SJSA1 (cell line): Measurements from ENCODE around the gene MYOF. TPM values are rescaled to one million over a fixed set of nuclear protein-coding genes. Genes with fewer than 3 reads are reported as not detected.
"Not testable (repeated sequence)": the region's sequence is repeated elsewhere in the genome, so short reads cannot be mapped to it uniquely, and the experiment has no call there.

Experiments used
- DNase-seq, 2 experiments: peaks; one replicate each; pipeline ENCODE4 v3.0.0-alpha.2; 2015 to 2020; ENCODE audit warnings: low spot score in 2 of 2, low read depth in 1 of 2
- H3K27ac ChIP-seq: fragments of 250-450 bp; sonication (Bioruptor Pico); 2 replicates; pipeline ENCODE4 v1.5.1; 2020; ENCODE audit warnings: mild to moderate bottlenecking, moderate library complexity
- H3K27me3 ChIP-seq: fragments of 250-450 bp; sonication (Bioruptor Pico); replicated peaks from 2 replicates; pipeline ENCODE4 v1.5.1; 2020; ENCODE audit warnings: mild to moderate bottlenecking, moderate library complexity
- H3K36me3 ChIP-seq: fragments of 250-450 bp; sonication (Bioruptor Pico); 2 replicates; pipeline ENCODE4 v1.5.1; 2020; ENCODE audit warnings: mild to moderate bottlenecking
- H3K4me1 ChIP-seq: fragments of 250-450 bp; sonication (Bioruptor Pico); replicated peaks from 2 replicates; pipeline ENCODE4 v1.6.1; 2021; ENCODE audit warnings: mild to moderate bottlenecking
- H3K4me3 ChIP-seq: fragments of 250-450 bp; sonication (Bioruptor Pico); 2 replicates; pipeline ENCODE4 v1.5.1; 2020; ENCODE audit warnings: mild to moderate bottlenecking
- H3K9me3 ChIP-seq: fragments of 250-450 bp; sonication (Bioruptor Pico); replicated peaks from 2 replicates; pipeline ENCODE4 v1.5.1; 2020; ENCODE audit warnings: mild to moderate bottlenecking
- total RNA-seq: library from RNA; depleted of rRNA; stranded (reverse); fragments of >200 nt; shearing (Covaris generic); gene quantifications from 2 replicates; pipeline ENCODE4 v1.2.3, GENCODE V29; 2014

The MYOF gene
- total RNA-seq, 1 experiment from 2014 or later, result 300 TPM

GRCh38 chr10:93313798-93314197 is 168.3 kb downstream of the MYOF start:
- Histone ChIP-seq H3K9me3 (no peaks in the 10 kb centered on the region; the same call in 1 of the 2 replicates), H3K4me3 (no peak overlapping the region), H3K4me1 (peaks cover 67% of the 10 kb centered on the region), H3K27me3 (no peaks in the 10 kb centered on the region), H3K36me3 (peaks cover 88% of the 10 kb centered on the region), H3K27ac (peak overlapping the region; percentile 94)
- DNase-seq, result peak in 1 of 2 experiments; percentile 61

- Histone ChIP-seq H3K4me1 (peaks cover 26% of the 10 kb centered on the region), H3K9me3 (no peaks in the 10 kb centered on the region), H3K36me3 (peaks cover 90% of the 10 kb centered on the region), H3K27ac (peak overlapping the region; percentile 38), H3K27me3 (no peaks in the 10 kb centered on the region), H3K4me3 (no peak overlapping the region)
- peak in 1 of 2 experiments; percentile 25 for DNase-seq
Observed at GRCh38 chr10:93309062-93309461, 173.1 kb downstream of the MYOF start.

DNA sequence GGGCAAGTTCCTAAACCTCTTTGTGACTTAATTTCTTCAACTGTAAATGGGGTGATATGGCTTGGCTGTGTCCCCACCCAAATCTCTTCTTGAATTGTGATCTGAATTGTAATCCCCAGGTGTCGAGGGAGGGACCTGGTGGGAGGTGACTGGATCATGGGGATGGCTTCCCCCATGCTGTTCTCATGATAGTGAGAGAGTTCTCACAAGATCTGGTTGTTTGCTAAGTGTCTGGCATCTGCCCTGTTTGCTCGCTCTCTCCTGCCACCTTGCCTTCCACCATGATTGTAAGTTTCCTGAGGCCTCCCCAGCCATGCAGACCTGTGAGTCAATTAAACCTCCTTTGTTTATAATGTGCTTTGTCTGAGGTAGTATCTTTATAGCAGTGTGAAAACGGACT is 177.0 kb downstream of the MYOF start:
- no peak for DNase-seq

DNA sequence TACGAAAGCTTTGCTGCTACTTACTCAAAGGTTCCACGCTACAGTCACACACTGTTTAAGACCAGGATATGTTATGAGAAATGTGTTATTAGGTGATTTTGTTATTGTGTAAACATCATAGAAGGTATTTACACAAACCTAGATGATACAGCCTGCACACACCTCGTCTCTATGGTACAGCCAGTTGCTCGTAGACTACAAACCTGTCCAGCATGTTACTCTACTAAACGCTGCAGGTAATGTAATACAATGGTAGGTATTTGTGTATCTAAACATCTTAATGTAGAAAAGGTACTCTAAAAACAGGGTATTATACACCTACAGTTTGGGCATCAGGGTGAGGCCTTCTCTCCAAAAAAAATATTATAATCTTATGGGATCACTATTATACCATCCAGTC is 181.2 kb downstream of the MYOF start:
- no peaks in the 10 kb centered on the region for H3K9me3 ChIP-seq
- no peak for DNase-seq
- no peak overlapping the region for H3K27ac ChIP-seq
- H3K4me1 ChIP-seq, result peaks cover 10% of the 10 kb centered on the region
- H3K27me3 ChIP-seq, result no peaks in the 10 kb centered on the region
- H3K36me3 ChIP-seq, result peaks cover 17% of the 10 kb centered on the region
- H3K4me3 ChIP-seq, result no peak overlapping the region

More for the DNA sequence above, 177.0 kb downstream of the MYOF start:
- Histone ChIP-seq H3K9me3 (no peaks in the 10 kb centered on the region), H3K4me1 (peaks cover 15% of the 10 kb centered on the region), H3K4me3 (no peak overlapping the region), H3K36me3 (peaks cover 55% of the 10 kb centered on the region), H3K27ac (no peak overlapping the region), H3K27me3 (no peaks in the 10 kb centered on the region)

DNA sequence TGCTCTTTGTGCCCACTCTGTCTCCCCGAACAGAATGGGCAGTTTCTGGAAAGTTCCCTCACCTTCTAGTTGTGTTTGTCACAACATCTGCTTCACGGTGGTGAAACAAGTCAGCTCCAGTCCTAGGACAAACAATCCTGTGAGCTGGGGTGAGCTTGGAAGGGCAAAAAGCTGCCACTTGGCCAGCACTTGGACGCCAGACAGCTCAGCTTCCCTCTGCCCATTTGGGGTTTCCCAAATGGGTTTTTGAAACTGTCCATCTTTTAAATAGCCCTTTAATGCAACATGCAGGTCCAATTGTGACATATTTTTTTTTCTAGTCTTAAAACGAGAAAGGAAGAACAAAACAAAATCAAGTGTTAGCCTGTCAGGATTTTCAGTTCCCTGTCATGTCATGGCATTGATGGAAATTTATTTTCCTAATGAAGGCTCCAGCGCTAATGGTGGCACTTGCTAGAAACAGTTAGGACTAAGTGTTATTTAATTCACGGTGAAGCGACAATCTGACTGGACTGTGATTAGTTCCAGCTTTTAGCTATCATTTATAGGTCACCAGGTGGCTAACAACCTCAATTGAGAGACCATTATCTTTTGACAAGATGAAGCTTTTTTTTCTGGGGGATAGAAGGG is 181.7 kb downstream of the MYOF start:
- Histone ChIP-seq H3K36me3 (peaks cover 11% of the 10 kb centered on the region), H3K9me3 (no peaks in the 10 kb centered on the region), H3K4me3 (no peak overlapping the region), H3K4me1 (peaks cover 10% of the 10 kb centered on the region), H3K27me3 (no peaks in the 10 kb centered on the region), H3K27ac (no peak overlapping the region)
- no peak for DNase-seq

- Histone ChIP-seq H3K27me3 (no peaks in the 10 kb centered on the region), H3K4me1 (peaks cover 10% of the 10 kb centered on the region), H3K4me3 (no peak overlapping the region), H3K36me3 (peaks cover 6% of the 10 kb centered on the region), H3K27ac (no peak overlapping the region), H3K9me3 (no peaks in the 10 kb centered on the region)
- no peak for DNase-seq
Observed at GRCh38 chr10:93299606-93300287, 182.4 kb downstream of the MYOF start.

DNA sequence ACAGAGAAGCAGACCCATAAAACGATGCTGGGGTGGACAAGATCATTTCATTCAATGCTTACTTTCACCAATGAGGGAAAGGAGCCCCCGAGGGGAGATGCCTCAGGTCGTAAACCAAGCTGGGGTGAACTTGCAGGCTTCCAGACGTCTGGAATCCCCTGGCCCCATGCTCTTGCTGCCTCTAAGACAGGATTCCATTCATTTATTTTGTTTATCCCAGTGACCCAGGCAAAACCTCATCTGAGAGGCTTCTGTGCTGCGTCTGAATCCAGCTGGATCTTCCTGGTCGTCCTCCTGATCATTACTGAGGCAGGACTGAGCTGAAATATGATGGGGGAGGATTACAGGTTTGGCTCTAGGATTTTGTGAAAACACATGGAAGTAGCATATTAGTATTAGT is 182.9 kb downstream of the MYOF start:
- no peaks in the 10 kb centered on the region for H3K27me3 ChIP-seq
- no peak overlapping the region for H3K4me3 ChIP-seq
- no peak for DNase-seq
- 0 out of 2 replicates have a peak, but pooled peaks cover under 1% of the 10 kb centered on the region for H3K36me3 ChIP-seq
- no peak overlapping the region for H3K27ac ChIP-seq
- peaks cover 10% of the 10 kb centered on the region for H3K4me1 ChIP-seq
- H3K9me3 ChIP-seq, result no peaks in the 10 kb centered on the region

- no peaks in the 10 kb centered on the region for H3K36me3 ChIP-seq
- no peak overlapping the region for H3K27ac ChIP-seq
- no peak for DNase-seq
- H3K4me3 ChIP-seq, result no peak overlapping the region
- peaks cover 14% of the 10 kb centered on the region for H3K4me1 ChIP-seq
- H3K27me3 ChIP-seq, result no peaks in the 10 kb centered on the region
- no peaks in the 10 kb centered on the region for H3K9me3 ChIP-seq
Observed at GRCh38 chr10:93296151-93296550, 186.0 kb downstream of the MYOF start.

DNA sequence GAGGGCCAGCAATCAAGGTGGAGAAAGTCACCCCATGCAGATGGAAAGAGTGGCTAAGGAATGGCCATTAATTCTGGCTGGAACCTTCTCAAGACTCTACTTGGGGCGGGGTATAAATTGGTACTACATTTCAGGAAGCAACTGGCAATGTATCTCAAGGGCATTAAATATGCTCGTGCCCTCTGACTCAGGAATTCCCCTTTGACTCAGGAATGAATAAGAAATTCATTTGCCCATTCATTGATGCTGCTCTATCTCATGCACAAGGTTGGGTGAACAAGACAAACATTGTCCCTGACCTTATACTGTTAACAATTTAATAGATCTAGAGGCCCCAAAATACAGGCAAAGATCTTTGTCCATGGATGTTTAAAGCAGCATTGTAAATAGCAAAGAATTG is 188.1 kb downstream of the MYOF start:
- Histone ChIP-seq H3K27me3 (no peaks in the 10 kb centered on the region), H3K4me1 (peaks cover 20% of the 10 kb centered on the region), H3K9me3 (no peaks in the 10 kb centered on the region), H3K4me3 (no peak overlapping the region), H3K36me3 (no peaks in the 10 kb centered on the region), H3K27ac (no peak overlapping the region)
- no peak for DNase-seq

DNA sequence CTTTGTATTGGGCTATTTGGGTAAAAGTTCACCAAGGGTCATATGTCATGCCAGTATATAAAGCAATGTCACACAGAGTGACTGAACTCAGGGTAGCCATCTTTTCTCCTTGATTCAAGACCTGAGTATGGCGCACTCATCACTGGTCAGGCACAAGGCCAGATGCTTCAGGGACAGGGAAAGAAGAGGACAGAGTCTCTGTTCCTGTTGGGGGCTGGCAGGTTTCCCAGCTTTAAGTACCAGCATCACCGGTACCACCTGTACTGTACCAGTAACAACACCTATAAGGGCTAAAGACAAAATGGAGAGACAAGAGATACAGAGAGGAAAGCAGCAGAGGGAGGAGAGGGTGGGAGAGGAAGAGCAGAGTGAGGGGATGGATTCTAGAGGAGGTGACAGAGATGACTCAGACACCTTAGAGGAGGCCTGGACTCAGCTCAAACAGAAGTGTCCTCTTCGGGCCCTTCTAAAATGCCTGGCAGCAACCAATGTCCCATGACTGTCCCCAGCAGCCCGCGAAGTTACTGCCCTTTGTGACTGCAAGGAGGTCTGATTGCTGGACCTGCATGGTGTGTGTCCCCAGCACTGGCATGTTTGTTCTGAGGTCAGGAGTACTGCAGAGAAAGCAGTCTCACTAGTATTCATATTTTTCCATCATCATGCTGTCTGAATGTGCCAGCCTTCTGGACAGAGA is 191.3 kb downstream of the MYOF start:
- DNase-seq, result no peak
- H3K27ac ChIP-seq, result peak overlapping the region; percentile 33; the same call in 1 of the 2 replicates
- no peaks in the 10 kb centered on the region for H3K36me3 ChIP-seq

DNA sequence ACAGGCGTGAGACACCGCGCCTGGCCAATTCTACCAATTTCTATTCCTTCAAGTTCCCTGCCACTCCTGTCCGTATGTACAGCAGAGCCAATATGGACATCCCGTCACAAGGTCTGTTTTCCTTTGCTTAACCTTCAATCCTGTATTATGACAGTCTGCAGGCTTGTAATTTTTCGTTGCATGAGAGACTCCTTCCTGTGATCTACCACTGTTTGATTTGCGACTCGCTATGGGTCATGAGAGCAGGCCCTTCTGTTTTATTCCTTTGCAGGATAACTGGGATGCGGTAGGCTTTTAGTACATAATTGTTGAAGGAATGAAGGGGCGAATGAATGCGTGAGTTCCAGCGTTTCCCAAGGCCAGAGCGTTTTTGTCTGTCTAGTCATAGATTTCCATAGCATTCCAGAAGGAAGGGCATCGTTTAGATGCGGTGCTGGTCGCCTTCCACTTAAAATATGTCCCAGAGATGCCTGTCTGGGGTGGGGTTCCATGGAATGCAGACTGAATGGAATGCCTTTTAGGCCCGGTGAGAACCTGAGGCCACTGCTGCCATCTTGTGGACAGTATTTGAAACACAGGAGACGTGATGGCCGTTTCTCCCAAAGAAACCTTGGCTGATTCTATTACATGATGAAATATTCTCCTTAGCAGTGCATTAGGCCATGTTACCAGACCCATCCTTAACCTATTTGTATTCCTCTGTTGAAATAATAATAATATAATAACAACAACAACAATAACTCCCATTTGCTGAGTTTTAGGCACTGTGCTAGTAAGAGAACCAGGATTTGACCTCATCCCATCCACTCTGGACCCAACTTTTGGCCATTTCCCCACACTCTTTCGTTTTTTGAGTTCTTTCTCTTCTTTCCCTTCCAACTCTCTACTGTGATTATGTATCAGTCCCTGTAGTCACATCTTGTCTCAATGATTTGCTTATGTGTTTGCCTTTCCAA is 193.2 kb downstream of the MYOF start:
- DNase-seq, result peak; percentile 97
- no peaks in the 10 kb centered on the region for H3K36me3 ChIP-seq
- H3K4me3 ChIP-seq, result no peak overlapping the region
- H3K27me3 ChIP-seq, result no peaks in the 10 kb centered on the region
- no peaks in the 10 kb centered on the region for H3K9me3 ChIP-seq
- H3K4me1 ChIP-seq, result peaks cover 30% of the 10 kb centered on the region
- H3K27ac ChIP-seq, result peak overlapping the region; percentile 94

More for the DNA sequence above, 191.3 kb downstream of the MYOF start:
- Histone ChIP-seq H3K9me3 (no peaks in the 10 kb centered on the region), H3K4me3 (no peak overlapping the region), H3K4me1 (peaks cover 32% of the 10 kb centered on the region), H3K27me3 (no peaks in the 10 kb centered on the region)

DNA sequence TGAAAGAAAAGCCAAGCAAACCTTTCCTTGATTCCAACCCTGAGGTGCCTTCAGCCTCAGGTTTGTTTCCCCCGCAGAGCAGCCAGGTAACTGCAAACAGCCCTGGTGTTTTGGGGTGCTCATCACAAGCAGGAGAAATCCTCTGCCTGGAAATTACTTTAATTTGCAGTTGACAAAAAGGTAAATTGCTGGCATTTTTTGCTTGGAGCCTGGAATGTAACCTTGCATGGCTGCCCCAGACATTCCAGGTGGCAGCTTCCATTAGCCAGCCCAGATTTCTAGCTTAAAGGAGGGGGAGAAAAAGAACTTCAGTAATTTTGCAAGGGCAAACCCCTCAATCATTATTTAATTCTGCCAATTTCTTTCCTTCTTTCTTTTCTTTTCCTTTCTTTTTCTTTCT is 194.4 kb downstream of the MYOF start:
- H3K27me3 ChIP-seq, result no peaks in the 10 kb centered on the region

GRCh38 chr10:93284246-93284645 is 197.9 kb downstream of the MYOF start:
- H3K4me1 ChIP-seq, result peaks cover 22% of the 10 kb centered on the region
- H3K27ac ChIP-seq, H3K36me3 ChIP-seq, H3K27me3 ChIP-seq, H3K9me3 ChIP-seq, H3K4me3 ChIP-seq, DNase-seq: not testable (repeated sequence)

More for the DNA sequence above, 194.4 kb downstream of the MYOF start:
- Histone ChIP-seq H3K36me3 (no peaks in the 10 kb centered on the region), H3K9me3 (no peaks in the 10 kb centered on the region), H3K4me3 (no peak overlapping the region), H3K27ac (0 out of 2 replicates have a peak overlapping the region, but pooled peaks have one; percentile 14), H3K4me1 (peaks cover 37% of the 10 kb centered on the region)
- DNase-seq, result no peak
